Activated CD8-positive, alpha-beta memory T cell treated with anti-CD3 and anti-CD28 coated beads for 1 hour (primary cell): Measurements from ENCODE around the gene ATP12A.
A peak's percentile ranks its signal among the peaks of the same experiment; 100 is the strongest.
"Not testable (repeated sequence)": the region's sequence is repeated elsewhere in the genome, so short reads cannot be mapped to it uniquely, and the experiment has no call there.

ENCODE experiments used
- DNase-seq, 2 donors: peaks; one replicate each; pipeline ENCODE4 v3.0.0-alpha.2; 2020; ENCODE audit warnings: low read depth in 1 of 2; ENCODE audit errors: extremely low read depth in 1 of 2

The ATP12A gene

GRCh38 chr13:24725379-24725778 lies 45.2 kb downstream of the ATP12A start:
- DNase-seq, result no peak

- DNase-seq, result peak; percentile 40 to 43
These were observed 47.8 kb downstream of the ATP12A start for GRCh38 chr13:24727731-24728601.

- not testable (repeated sequence) for DNase-seq
These were observed 50.8 kb downstream of the ATP12A start for GRCh38 chr13:24730873-24731567.

GRCh38 chr13:24734950-24735349 lies 54.7 kb downstream of the ATP12A start:
- no peak for DNase-seq

GRCh38 chr13:24737042-24737441 lies 56.8 kb downstream of the ATP12A start:
- DNase-seq, result no peak

- no peak for DNase-seq
These were observed 58.2 kb downstream of the ATP12A start for GRCh38 chr13:24738366-24738847.

- no peak for DNase-seq
These were observed 60.0 kb downstream of the ATP12A start for GRCh38 chr13:24740014-24740890.

- no peak for DNase-seq
These were observed 60.9 kb downstream of the ATP12A start for GRCh38 chr13:24741016-24741662.

GRCh38 chr13:24741791-24742190 lies 61.6 kb downstream of the ATP12A start:
- no peak for DNase-seq

GRCh38 chr13:24742294-24742693 lies 62.1 kb downstream of the ATP12A start:
- DNase-seq, result no peak

GRCh38 chr13:24742977-24743376 lies 62.8 kb downstream of the ATP12A start:
- DNase-seq, result no peak

- no peak for DNase-seq
These were observed 64.0 kb downstream of the ATP12A start for GRCh38 chr13:24744247-24744646.

- DNase-seq, result no peak
These were observed 65.3 kb downstream of the ATP12A start for GRCh38 chr13:24745516-24745860.

- no peak for DNase-seq
These were observed 65.8 kb downstream of the ATP12A start for GRCh38 chr13:24745861-24746617.

GRCh38 chr13:24746618-24747247 lies 66.5 kb downstream of the ATP12A start:
- DNase-seq, result no peak

GRCh38 chr13:24747248-24748060 lies 67.2 kb downstream of the ATP12A start:
- no peak for DNase-seq

- no peak for DNase-seq
These were observed 67.8 kb downstream of the ATP12A start for GRCh38 chr13:24748061-24748400.

GRCh38 chr13:24759197-24759596 lies 79.0 kb downstream of the ATP12A start:
- DNase-seq, result no peak
